SU-DHL-6 (cell line): Measurements from ENCODE around the gene NTN3.

Experiments used
- CTCF ChIP-seq: fragments of 200-600 bp; sonication (generic); IDR thresholded peaks from one replicate; pipeline ENCODE4 v1.5.1; 2017; ENCODE audit warnings: antibody characterized with exemption, mild to moderate bottlenecking, low read length, moderate library complexity; ENCODE audit not compliant: insufficient read depth, poor library complexity, severe bottlenecking
- EZH2phosphoT487 ChIP-seq: fragments of 200-600 bp; sonication (generic), shearing (Covaris generic); conservative IDR thresholded peaks from 2 replicates; pipeline ENCODE4 v1.6.1; 2018; ENCODE audit warnings: mild to moderate bottlenecking, antibody characterized with exemption, low read length, moderate library complexity, mixed read lengths

- TF ChIP-seq CTCF (no peak), EZH2phosphoT487 (no peak)
These were observed 2.2 kb upstream of the NTN3 start for GRCh38 chr16:2468725-2469398.
